Dermis blood vessel endothelial cell (primary cell): ENCODE measurements around the gene CTCF. TPM values are rescaled to one million over a fixed set of nuclear protein-coding genes. Genes with fewer than 3 reads are reported as not detected.
"Not testable (repeated sequence)": the region's sequence is repeated elsewhere in the genome, so short reads cannot be mapped to it uniquely, and the experiment has no call there.

ENCODE experiments used
- DNase-seq: peaks from one replicate; pipeline ENCODE4 v3.0.0; 2010
- total RNA-seq: library from RNA; depleted of rRNA; stranded (reverse); fragments of >200 nt; gene quantifications from 2 replicates; pipeline ENCODE4 v1.2.3, GENCODE V29; 2014

Gene CTCF
- total RNA-seq, result 30.3 and 36.3 TPM in 2 replicates

GRCh38 chr16:67562526-67562917 lies at the start of gene CTCF:
CTCF (plus strand) TSS chr16:67562526; CDS start chr16:67610833, 48,307 bp downstream.
- DNase-seq, result peak; percentile 87

GRCh38 chr16:67513892-67514291 lies 48.4 kb upstream of the CTCF start:
- DNase-seq, result not testable (repeated sequence)

- DNase-seq, result peak; percentile 89
These were observed 47.9 kb upstream of the CTCF start for GRCh38 chr16:67514382-67514828.

- peak; percentile 70 for DNase-seq
These were observed 45.8 kb upstream of the CTCF start for GRCh38 chr16:67516296-67517154.

- no peak for DNase-seq
These were observed 45.2 kb upstream of the CTCF start for GRCh38 chr16:67517155-67517445.

- no peak for DNase-seq
These were observed 44.5 kb upstream of the CTCF start for GRCh38 chr16:67517661-67518423.

GRCh38 chr16:67518676-67519075 lies 43.6 kb upstream of the CTCF start:
- no peak for DNase-seq

GRCh38 chr16:67519242-67519641 lies 43.1 kb upstream of the CTCF start:
- no peak for DNase-seq

- DNase-seq, result peak; percentile 98
These were observed 41.1 kb upstream of the CTCF start for GRCh38 chr16:67521095-67521804.

GRCh38 chr16:67525176-67525860 lies 37.0 kb upstream of the CTCF start:
- DNase-seq, result no peak

GRCh38 chr16:67526149-67526791 lies 36.1 kb upstream of the CTCF start:
- DNase-seq, result no peak

GRCh38 chr16:67528222-67528869 lies 34.0 kb upstream of the CTCF start, which contains the start of gene RIPOR1:
RIPOR1 (plus strand) TSS chr16:67528829; CDS start chr16:67538447, 9,618 bp downstream.
- peak; percentile 35 for DNase-seq

GRCh38 chr16:67528870-67529581 lies 33.3 kb upstream of the CTCF start:
- DNase-seq, result peak; percentile 51

GRCh38 chr16:67529582-67530012 lies 32.7 kb upstream of the CTCF start:
- DNase-seq, result peak; percentile 44

GRCh38 chr16:67530013-67530939 lies 32.0 kb upstream of the CTCF start:
- DNase-seq, result peak; percentile 63

- no peak for DNase-seq
These were observed 31.1 kb upstream of the CTCF start for GRCh38 chr16:67531247-67531646.

GRCh38 chr16:67533024-67533560 lies 29.2 kb upstream of the CTCF start:
- DNase-seq, result no peak

GRCh38 chr16:67533987-67534386 lies 28.3 kb upstream of the CTCF start:
- DNase-seq, result not testable (repeated sequence)

- DNase-seq, result no peak
These were observed 27.9 kb upstream of the CTCF start for GRCh38 chr16:67534431-67534830.
